HFFc6 (cell line): ENCODE results near the gene USP12. TPM values are rescaled to one million over a fixed set of nuclear protein-coding genes. Genes with fewer than 3 reads are reported as not detected.
"Not testable (repeated sequence)": the region's sequence is repeated elsewhere in the genome, so short reads cannot be mapped to it uniquely, and the experiment has no call there.

ENCODE experiments used
- DNase-seq: peaks from one replicate; pipeline ENCODE4 v3.0.0-alpha.2; 2018
- H3K27ac Mint-ChIP-seq: 2 replicates; pipeline ENCODE4 v1.8.0; 2020; ENCODE audit warnings: mild to moderate bottlenecking, mixed read lengths
- H3K27me3 Mint-ChIP-seq: 2 replicates; pipeline ENCODE4 v1.8.0; 2021; ENCODE audit warnings: mild to moderate bottlenecking, moderate library complexity, mixed read lengths; ENCODE audit not compliant: insufficient read depth
- H3K36me3 Mint-ChIP-seq: 2 replicates; pipeline ENCODE4 v1.8.0; 2021; ENCODE audit warnings: low read depth, mixed read lengths
- H3K4me1 Mint-ChIP-seq: 2 replicates; pipeline ENCODE4 v1.8.0; 2020; ENCODE audit warnings: low read depth, mixed read lengths
- H3K4me3 Mint-ChIP-seq: 2 replicates; pipeline ENCODE4 v1.8.0; 2020; ENCODE audit warnings: mild to moderate bottlenecking, moderate library complexity, mixed read lengths
- H3K9me3 Mint-ChIP-seq: 2 replicates; pipeline ENCODE4 v1.8.0; 2020; ENCODE audit warnings: mild to moderate bottlenecking, mixed read lengths
- total RNA-seq, 6 experiments: library from RNA; stranded (reverse); fragmentation: NEBNext Ultra II Directional; extraction: Animal tissue kit (Norgen Biotek cat#: 25700); gene quantifications; 2 replicates in 1 of 6; 3 replicates in 5 of 6; pipeline ENCODE4 v1.2.3, GENCODE V29; 2021
- TF ChIP-seq, protein P1 (sequence below): fragments of 200-600 bp; sonication (generic); IDR thresholded peaks from 2 replicates; pipeline ENCODE4 v1.5.0; 2021; ENCODE audit warnings: antibody characterized with exemption, mild to moderate bottlenecking

Gene USP12
- total RNA-seq, 6 experiments from 2014 or later: 20.0 to 25.2 (median 22.7) TPM

DNA sequence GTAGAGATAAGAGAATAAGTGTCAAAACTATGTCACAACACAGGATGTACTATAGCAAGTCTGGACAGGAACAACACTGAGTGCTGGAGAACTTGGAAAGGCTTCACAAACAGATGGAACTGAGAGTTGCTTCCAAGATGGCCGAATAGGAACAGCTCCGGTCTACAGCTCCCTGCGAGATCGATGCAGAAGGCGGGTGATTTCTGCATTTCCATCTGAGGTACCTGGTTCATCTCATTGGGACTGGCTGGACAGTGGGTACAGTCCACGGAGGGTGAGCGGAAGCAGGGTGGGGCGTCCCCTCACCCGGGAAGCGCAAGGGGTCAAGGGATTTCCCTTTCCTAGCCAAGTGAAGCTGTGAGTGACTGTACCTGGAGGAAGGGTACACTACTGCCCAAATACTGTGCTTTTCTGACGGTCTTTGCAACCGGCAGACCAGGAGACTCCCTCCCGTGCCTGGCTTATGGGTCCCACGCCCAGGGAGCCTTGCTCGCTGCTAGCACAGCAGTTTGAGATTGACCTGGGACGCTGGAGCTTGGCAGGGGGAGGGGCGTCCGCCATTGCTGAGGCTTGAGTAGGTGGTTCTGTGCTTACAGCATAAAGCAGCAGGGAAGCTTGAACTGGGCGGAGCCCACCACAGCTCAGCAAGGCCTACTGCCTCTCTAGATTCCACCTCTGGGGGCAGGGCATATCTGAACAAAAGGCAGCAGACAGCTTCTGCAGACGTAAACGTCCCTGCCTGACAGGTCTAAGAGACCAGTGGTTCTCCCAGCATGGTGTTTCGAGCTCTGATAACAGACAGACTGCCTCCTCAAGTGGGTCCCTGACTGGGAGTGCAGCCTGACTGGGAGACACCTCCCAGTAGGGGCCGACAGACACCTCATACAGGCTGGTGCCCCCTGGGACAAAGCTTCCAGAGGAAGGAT lies 46.0 kb downstream of the USP12 start:
- TF ChIP-seq, protein P1, sequence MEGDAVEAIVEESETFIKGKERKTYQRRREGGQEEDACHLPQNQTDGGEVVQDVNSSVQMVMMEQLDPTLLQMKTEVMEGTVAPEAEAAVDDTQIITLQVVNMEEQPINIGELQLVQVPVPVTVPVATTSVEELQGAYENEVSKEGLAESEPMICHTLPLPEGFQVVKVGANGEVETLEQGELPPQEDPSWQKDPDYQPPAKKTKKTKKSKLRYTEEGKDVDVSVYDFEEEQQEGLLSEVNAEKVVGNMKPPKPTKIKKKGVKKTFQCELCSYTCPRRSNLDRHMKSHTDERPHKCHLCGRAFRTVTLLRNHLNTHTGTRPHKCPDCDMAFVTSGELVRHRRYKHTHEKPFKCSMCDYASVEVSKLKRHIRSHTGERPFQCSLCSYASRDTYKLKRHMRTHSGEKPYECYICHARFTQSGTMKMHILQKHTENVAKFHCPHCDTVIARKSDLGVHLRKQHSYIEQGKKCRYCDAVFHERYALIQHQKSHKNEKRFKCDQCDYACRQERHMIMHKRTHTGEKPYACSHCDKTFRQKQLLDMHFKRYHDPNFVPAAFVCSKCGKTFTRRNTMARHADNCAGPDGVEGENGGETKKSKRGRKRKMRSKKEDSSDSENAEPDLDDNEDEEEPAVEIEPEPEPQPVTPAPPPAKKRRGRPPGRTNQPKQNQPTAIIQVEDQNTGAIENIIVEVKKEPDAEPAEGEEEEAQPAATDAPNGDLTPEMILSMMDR: no peak
- no peaks in the 10 kb centered on the region; the same call in 1 of the 2 replicates for H3K27me3 Mint-ChIP-seq
- H3K27ac Mint-ChIP-seq: no peak overlapping the region
- peaks cover 21% of the 10 kb centered on the region for H3K9me3 Mint-ChIP-seq
- no peak overlapping the region for H3K4me3 Mint-ChIP-seq
- H3K4me1 Mint-ChIP-seq: peaks cover 43% of the 10 kb centered on the region
- H3K36me3 Mint-ChIP-seq: peaks cover 34% of the 10 kb centered on the region
- no peak for DNase-seq

DNA sequence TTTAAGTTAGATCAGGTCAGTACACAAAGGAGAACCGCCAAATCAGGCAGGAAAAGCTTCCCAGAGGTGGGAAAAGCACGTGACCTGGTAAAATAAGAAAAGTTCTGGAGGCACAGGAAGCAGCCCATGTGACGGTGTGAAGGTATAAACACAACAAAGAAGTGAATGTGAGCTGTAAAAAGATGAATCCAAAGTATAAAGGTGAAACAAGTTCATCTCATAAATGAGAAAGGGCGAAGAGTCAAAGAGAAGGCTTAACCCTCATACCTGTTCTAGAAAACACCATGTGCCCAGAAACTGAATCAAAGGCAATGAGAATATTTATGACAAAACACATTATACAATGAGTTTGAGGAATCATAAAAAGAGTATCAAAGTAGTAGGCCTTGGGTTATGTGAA lies 47.0 kb downstream of the USP12 start:
- Mint-ChIP-seq H3K27ac (no peak overlapping the region), H3K4me1 (peaks cover 50% of the 10 kb centered on the region), H3K9me3 (peaks cover 11% of the 10 kb centered on the region; the same call in 1 of the 2 replicates), H3K36me3 (peaks cover 24% of the 10 kb centered on the region), H3K4me3 (no peak overlapping the region), H3K27me3 (no peaks in the 10 kb centered on the region; the same call in 1 of the 2 replicates)
- TF ChIP-seq, protein P1: no peak
- no peak for DNase-seq

GRCh38 chr13:27123445-27123844 lies 48.2 kb downstream of the USP12 start:
- not testable (repeated sequence) for H3K27me3 Mint-ChIP-seq, H3K27ac Mint-ChIP-seq, H3K9me3 Mint-ChIP-seq, H3K4me3 Mint-ChIP-seq, DNase-seq
- Mint-ChIP-seq H3K4me1 (peaks cover 49% of the 10 kb centered on the region), H3K36me3 (peaks cover 24% of the 10 kb centered on the region)

- H3K4me1 Mint-ChIP-seq: peaks cover 49% of the 10 kb centered on the region
- H3K27me3 Mint-ChIP-seq: no peaks in the 10 kb centered on the region; the same call in 1 of the 2 replicates
- TF ChIP-seq, protein P1: no peak
- DNase-seq: no peak
- H3K36me3 Mint-ChIP-seq: peaks cover 24% of the 10 kb centered on the region
- peaks cover 7% of the 10 kb centered on the region; the same call in 1 of the 2 replicates for H3K9me3 Mint-ChIP-seq
- no peak overlapping the region for H3K27ac Mint-ChIP-seq
- no peak overlapping the region for H3K4me3 Mint-ChIP-seq
Measured at GRCh38 chr13:27122036-27122435, 49.6 kb downstream of the USP12 start.

- H3K27me3 Mint-ChIP-seq: no peaks in the 10 kb centered on the region; the same call in 1 of the 2 replicates
- TF ChIP-seq, protein P1: no peak
- H3K9me3 Mint-ChIP-seq: peaks cover 7% of the 10 kb centered on the region; the same call in 1 of the 2 replicates
- peaks cover 24% of the 10 kb centered on the region for H3K36me3 Mint-ChIP-seq
- DNase-seq: no peak
- H3K4me1 Mint-ChIP-seq: peaks cover 51% of the 10 kb centered on the region
- peak overlapping the region; percentile 28; the same call in 1 of the 2 replicates for H3K27ac Mint-ChIP-seq
- H3K4me3 Mint-ChIP-seq: peak overlapping the region; percentile 50
Measured at GRCh38 chr13:27120811-27121210, 50.8 kb downstream of the USP12 start.

GRCh38 chr13:27120011-27120410 lies 51.6 kb downstream of the USP12 start:
- H3K27me3 Mint-ChIP-seq: no peaks in the 10 kb centered on the region; the same call in 1 of the 2 replicates
- no peak for DNase-seq
- no peak overlapping the region for H3K4me3 Mint-ChIP-seq
- H3K4me1 Mint-ChIP-seq: peaks cover 51% of the 10 kb centered on the region
- H3K9me3 Mint-ChIP-seq: peaks cover 7% of the 10 kb centered on the region; the same call in 1 of the 2 replicates
- H3K27ac Mint-ChIP-seq: peak overlapping the region; percentile 28; the same call in 1 of the 2 replicates
- peaks cover 20% of the 10 kb centered on the region for H3K36me3 Mint-ChIP-seq
- TF ChIP-seq, protein P1: no peak
